Activated CD4-positive, alpha-beta T cell treated with anti-CD3 and anti-CD28 coated beads, Interleukin-2, amount 50 U/mL, for 16 hours (primary cell): ENCODE data around the gene CREG1.
"Not testable (repeated sequence)": the region's sequence is repeated elsewhere in the genome, so short reads cannot be mapped to it uniquely, and the experiment has no call there.

ENCODE experiments used
- DNase-seq: peaks from one replicate; pipeline ENCODE4 v3.0.0-alpha.2; 2020

CREG1 gene

GRCh38 chr1:167563579-167564246, 10.2 kb upstream of the CREG1 start:
- DNase-seq: no peak

GRCh38 chr1:167562702-167563101, 9.1 kb upstream of the CREG1 start:
- no peak for DNase-seq

GRCh38 chr1:167561753-167562152, 8.2 kb upstream of the CREG1 start:
- no peak for DNase-seq

GRCh38 chr1:167555971-167556714, 2.6 kb upstream of the CREG1 start:
- peak; percentile 78 for DNase-seq

GRCh38 chr1:167555072-167555471, 1.5 kb upstream of the CREG1 start:
- not testable (repeated sequence) for DNase-seq

GRCh38 chr1:167554028-167554779, 642 bp upstream of the CREG1 start:
- no peak for DNase-seq

GRCh38 chr1:167551362-167551761, 2.2 kb downstream of the CREG1 start:
- no peak for DNase-seq

- DNase-seq: no peak
These were observed 5.3 kb downstream of the CREG1 start for GRCh38 chr1:167548059-167548932.

GRCh38 chr1:167546935-167547334, 6.6 kb downstream of the CREG1 start:
- DNase-seq: no peak

GRCh38 chr1:167545349-167545748, 8.2 kb downstream of the CREG1 start:
- DNase-seq: no peak

GRCh38 chr1:167544447-167545093, 9.0 kb downstream of the CREG1 start:
- DNase-seq: peak; percentile 81

- DNase-seq: no peak
These were observed 10.2 kb downstream of the CREG1 start for GRCh38 chr1:167543199-167543990.

GRCh38 chr1:167542109-167543032, 11.2 kb downstream of the CREG1 start:
- DNase-seq: peak; percentile 83

GRCh38 chr1:167541610-167542009, 12.0 kb downstream of the CREG1 start:
- DNase-seq: no peak

GRCh38 chr1:167541003-167541402, 12.6 kb downstream of the CREG1 start:
- DNase-seq: no peak

GRCh38 chr1:167538657-167539056, 14.9 kb downstream of the CREG1 start:
- DNase-seq: no peak

- DNase-seq: peak; percentile 65
These were observed 19.7 kb downstream of the CREG1 start for GRCh38 chr1:167533851-167534300.

GRCh38 chr1:167532964-167533824, 20.4 kb downstream of the CREG1 start:
- no peak for DNase-seq

- DNase-seq: no peak
These were observed 21.2 kb downstream of the CREG1 start for GRCh38 chr1:167532375-167532774.
